ENCODE data around the gene OPCML.

OPCML gene

DNA sequence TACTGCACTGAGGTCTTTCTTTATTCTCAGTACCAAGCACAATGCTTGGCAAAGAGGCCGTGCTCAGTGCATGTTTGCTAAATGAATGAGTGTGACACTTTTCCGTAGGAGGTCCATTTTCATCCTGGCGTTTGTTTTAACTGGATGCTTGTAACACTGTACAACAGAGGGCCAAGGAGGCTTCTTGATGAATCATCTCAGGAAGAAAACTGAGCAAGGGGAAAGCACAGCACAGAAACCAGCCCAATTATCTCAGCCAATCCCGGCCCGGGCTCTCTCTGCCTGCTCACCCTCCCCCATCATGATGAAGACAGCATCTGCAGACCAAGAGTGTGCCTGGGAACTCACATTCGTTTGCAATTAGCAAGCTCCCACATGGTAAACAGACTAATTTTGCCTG is 570.3 kb downstream of the OPCML start:
- DNase-seq = no peak

DNA sequence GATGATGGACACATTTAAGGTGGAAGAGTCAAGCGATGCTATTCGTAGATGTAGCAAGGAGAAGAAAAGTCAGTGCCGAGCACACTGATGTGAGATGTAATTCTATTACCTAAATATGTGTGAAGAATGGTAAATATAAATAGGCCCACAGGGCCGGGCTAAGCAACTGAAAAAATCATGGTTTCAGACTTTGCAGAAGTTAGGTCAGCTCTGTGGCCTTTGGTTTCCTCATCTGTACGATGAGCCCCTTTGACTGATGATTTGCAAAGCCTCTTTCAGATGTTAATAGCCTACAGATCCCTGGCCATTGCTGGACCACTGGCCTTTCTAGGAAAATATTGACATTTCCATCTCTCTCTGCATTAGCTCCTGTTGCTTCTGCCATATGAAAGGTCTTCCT is 570.8 kb downstream of the OPCML start:
- DNase-seq = no peak

DNA sequence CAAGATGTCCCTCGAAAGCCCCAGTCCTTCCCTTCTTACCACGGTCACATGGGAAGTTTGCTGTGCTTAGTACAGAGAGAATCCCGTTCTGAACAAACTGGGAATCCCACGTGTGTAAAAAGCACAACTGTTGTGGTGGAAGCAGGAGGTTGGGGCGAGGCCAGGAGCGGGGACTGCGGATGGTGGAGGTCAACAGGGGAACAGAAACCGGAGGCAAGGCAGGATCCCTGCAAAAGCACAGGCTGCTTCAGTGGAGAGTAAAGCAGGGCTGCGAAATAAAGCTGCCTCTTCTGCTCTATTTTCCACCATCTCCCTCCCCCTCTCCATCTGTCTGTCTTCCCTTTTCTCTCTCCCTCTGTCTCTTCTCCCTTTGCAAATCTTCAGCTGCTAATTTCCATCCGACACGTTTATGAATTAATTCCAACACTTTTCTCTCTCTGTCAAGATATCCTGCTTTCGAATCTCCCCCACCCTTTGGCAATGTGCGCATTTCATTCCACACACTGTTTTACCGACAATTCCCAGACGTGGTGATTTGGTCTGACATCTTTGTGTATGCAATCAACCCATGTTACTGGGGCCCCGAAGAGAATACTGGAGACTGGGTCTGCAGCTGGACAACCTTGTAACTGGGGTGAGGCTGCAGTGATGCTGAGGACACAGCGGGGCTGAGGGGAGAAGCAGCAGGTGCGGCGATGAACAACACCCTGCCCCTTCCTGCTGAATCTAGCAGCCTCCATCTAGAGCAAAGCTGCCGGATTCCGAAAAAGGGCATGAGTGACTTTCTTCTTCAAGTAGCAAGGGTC is 571.8 kb downstream of the OPCML start:
- DNase-seq = no peak

DNA sequence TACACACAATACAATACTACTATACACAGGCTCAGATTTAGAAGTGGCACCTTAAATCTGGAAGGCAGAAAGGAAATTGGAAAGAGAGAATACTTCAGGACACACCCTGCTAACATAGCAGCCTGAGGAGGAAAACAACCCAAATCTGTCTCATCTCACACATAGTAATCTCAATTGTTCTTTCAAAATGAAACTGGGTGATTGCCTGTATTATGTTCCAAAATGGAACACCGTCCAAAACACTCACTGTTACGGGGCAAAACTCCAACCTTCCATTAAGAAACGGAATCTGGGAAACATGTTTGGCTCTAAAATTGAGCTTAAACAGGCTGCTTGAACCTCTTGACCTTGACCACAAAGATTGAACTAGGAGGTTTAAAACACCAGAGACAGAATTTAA is 572.6 kb downstream of the OPCML start:
- no peak for DNase-seq

DNA sequence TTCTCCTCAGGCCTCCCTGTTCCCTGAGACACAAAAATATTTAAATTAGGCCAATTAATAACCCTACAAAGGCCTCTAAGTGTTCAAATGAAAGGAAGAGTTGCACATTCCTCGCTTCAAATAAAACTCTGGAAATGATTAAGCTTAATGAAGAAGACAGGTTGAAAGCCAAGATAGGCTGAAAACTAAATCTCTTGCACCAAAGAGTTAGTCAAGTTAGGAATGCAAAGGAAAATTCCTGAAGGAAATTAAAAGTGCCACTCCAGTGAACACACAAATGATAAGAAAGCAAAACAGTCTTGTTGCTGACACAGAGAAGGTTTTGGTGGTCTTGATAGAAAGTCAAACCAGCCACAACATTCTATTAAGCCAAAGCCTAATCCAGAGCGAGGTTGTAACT is 574.4 kb downstream of the OPCML start:
- DNase-seq = no peak

DNA sequence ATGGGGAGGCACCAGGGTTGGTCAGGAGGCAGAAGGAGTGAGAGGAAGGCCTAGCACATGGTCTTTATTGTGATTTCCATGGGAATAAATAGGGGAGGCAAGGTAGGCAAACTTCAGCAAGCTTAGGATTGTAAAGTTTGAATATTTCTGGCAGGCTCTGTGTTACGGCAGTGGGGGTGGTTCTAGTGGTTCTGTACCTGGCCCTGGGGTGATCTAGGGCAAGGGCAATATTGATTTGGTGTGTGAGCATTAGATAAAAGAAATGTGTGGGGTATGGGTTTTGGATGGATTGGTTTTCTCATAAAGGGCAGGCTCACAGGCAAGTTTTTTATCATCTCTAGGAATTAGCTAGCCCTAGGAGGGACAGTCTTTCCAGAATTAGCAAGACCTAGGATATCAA is 584.0 kb downstream of the OPCML start:
- no peak for DNase-seq

DNA sequence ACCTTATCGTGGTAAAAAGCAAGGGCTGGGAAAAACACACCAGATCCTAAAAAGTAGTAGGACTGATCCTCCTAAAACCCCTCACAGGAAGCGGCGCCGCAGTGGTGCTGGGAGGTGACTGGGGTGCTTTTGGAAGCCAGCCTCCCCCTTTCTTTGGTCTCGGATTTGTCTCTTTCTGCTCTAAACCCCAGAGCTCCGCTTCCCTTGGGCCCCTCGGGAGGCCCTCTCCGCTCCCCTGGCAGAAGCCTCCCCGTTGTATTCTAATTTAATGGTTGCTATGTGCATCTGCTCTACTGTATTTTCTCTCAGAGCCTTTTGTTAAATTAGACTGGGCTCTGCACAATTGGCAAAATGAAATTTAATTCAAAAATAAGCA is 587.7 kb downstream of the OPCML start:
- no peak for DNase-seq

DNA sequence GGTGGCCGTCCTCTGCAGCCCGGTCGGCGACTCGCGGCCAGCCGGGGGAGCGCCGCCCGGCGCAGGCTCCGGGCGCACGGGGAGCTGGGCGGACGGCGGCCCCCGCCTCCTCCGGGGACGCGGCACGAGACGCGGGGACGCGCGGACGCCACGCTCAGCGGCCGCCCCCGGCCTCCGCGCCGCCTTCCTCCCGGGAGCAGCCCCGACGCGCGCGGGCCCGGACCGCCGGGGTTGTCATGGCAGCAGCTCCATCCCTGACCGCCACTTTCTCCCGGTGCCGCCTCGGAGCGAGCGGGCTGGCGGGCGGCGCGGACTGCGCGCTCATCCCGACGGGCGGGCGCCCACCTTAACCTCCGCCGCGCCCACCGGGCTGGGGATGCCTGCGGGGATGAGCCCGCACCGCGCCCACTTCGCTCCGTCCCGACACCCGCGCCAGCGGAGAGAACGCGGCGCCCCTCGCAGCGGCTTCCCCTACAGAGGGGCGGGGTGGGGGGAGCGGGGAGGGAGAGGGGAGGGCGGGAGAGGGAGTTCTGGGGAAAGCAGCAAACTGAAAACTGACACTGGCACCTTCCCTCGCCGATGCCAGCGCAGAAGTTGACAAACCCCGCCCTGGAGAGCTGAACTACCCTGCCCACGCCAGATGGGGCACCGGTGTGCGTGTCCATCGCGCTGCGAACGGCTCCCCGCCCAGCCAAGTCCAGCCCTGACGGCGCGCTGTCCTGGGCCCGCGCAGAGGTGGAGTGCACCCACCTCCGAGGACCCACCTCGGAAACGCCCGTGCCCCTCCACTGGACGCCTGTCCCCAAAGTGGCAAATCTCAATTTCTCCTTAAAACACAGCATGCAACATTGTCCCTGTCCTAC is 588.4 kb downstream of the OPCML start:
- DNase-seq = no peak

DNA sequence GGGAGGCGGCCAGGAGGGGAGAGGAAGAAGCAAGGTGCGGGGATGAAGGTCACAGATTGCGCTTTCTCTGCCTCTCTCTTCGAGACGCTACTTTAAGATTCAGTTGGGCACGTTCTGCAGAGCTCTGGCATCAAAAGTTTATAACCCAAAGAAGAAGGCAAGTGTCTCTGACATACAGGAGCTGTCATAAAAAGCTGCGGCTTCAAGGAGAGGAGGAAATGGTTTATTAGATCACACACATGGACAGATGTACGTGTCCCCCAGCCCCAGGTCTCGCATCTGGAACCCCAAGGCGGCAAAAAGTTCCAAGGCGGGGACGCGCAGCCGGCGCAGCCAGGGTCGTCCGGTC is 589.0 kb downstream of the OPCML start:
- DNase-seq = no peak

DNA sequence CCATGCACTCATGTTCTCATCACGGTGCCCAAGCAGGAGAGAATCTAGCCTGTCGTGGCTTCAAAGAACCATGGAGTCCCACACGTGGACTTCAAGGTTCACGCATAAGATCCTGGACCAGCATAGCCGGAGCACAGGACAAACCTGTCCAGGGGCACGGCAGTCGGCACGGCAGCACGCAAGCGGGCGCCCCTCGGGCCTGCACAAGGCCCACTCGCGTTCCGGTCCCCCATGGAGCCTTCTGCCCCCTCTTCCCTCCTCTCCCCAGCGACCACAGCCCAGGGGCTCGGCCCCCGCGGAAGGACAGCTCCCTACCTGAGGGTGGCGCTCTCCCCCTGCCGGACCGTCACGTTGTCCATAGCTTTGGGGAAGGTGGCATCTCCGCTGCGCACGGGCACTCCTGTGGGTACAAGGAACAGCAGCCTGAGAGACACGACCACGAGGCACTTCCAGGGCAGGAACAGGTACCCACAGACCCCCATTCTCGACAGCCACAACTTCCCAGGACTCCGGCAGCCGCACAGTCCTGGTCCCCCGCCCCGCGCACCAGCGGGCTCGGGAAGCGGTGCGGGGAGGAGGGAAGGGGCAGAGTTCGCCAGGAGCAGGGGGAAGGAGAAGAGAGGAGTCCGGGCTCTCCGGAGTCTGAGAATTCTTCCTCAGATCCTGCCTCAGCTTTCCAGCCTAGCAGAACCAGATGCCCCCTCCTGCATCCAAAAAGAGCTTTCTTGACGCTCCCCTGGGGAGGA is 589.5 kb downstream of the OPCML start:
- no peak for DNase-seq

DNA sequence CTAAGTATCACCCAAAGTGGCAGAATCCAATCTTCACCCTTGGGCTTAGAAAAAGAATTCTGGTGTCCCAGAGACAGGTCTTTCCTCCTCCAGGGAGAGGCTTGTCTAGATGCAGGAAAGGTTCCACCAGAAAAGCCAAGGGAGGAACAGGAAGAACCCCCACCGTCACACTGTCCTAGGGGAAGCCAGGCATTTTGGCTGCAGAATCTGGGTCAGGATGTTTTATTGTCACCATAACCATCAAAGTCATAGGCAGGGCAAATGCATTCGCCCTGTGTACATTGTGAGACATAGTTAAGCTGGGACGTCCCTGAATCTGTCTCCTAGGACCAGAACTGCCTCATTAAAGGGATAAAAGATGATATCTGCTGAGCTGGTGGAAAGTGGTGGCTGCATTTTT is 590.5 kb downstream of the OPCML start:
- DNase-seq = no peak

DNA sequence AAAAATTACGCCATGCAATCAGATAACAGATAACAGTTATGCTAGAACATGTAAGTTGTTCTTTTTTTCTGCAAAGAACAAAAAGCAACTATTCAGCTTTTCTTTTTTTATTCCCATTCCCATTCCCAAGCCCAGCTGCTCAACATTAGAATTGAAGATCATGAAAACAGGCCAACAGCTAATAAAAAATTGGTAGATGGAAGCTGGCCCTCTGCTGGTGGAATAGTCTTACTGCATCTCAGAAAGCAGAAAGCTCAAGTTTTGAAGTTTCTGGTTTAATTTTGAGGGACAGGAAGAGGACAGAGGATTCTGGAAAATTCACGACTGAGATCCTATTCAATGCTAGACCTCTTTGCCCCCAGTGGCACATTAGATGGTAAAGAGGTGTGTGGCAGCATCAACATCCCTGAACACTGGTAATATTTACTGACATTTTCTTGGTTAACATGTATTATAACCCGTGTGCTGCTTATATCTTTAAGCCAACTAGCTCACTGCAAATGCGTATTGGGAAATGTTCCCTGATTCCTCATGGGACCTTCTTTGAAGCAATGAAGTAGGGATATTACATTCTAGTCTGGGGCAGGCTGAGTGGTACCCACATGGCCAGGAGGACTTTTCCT is 591.2 kb downstream of the OPCML start:
- DNase-seq = no peak

DNA sequence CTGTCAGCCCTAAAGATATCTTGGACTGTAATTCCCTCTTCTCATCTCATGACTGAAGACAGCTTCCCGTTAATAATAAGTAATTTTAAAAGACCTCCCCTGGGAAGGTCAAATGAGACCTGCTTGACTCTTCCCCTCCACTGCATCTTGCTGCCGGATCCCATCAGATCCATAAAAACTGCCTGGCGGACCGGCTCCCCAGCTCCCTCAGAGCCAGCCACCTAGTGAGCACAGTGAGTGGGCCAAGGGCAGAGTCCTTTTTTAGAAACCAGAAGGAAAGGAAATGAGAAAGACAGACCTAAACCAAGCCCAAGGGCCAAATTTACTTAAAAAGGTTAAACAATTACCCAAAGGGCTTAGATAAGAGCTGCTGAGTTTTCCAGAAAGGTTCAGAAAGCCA is 595.3 kb downstream of the OPCML start:
- no peak for DNase-seq

DNA sequence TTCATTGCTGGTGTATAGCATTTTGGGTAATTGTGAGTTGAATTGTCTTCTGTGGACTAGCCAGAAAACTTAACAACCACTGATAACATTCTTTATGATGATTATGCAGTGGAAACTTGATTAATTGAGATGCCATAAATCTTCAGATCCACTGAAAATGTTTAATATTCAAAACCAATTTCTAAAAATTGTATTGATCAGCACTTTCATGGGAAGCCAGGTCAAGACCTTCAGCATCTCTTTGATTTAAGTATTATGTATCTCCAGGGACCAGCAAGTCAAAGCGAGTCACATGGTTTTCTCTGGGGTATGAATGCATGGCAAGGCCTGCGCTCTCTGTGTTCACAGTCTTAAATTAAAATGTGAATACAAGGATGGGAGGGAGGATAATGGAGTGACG is 596.9 kb downstream of the OPCML start:
- no peak for DNase-seq

DNA sequence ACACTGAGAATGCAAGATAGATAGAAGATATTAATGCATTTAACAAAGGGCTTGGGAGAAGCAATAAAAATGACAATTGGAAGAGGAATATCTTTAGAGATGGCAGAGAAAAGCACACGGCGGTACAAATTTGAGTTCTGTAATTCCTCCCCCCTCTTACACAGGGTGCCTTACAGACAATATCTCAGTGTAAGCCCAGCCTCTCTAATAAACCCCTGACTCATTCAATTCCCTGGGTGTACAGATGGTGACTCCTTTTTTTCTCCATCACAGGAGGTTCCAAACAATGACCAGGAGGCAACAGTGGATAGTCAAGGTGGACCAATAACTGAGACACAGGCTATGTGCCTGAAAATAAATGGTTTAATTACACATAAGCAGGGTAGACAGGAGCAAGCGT is 598.6 kb downstream of the OPCML start:
- no peak for DNase-seq

DNA sequence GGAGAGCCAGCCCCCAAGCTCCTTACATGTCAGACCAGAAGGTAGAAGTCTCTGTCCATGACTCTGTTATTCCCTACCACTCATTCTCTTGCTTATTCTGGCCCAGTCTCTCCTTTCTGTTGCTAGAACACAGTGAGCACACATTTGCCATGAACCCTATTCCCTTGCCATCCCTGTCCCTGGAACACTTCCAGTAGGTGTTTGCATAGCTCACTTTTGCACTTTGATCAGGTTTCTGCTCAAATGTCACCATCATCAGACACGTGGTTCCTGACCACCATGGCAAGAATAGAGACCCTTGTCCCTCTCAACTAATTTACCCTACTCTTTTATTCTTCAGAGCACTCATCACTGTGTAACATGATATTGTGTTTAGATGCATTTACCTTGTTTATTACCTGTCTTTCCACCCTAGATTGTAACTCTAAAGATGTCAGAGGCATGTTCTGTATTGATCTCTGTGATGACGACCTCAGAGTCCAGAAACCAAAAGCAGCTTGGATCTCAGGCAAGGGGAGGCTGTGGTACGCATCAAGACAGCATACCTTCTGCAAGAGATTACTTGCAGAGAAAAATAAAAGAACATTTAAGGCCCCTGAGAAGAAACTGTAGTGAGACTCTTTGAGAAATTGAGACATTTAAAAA is 606.4 kb downstream of the OPCML start:
- no peak for DNase-seq

DNA sequence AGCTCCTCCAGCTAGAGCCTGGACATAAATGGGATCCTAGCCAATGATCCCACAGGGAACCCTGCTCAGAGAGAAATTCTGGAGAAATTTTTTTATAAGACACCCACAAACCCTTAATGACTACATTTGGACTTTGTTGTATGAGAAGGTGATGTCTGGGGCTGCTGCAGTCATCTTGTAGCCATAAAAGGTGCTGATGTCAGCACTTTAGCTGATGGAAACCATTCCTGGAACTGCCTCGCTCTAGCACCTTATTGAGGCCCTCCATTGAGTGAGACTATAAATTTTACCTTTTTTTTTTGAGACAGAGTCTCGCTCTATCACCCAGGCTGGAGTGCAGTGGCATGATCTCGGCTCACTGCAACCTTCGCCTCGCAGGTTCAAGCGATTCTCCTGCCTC is 610.7 kb downstream of the OPCML start:
- no peak for DNase-seq

DNA sequence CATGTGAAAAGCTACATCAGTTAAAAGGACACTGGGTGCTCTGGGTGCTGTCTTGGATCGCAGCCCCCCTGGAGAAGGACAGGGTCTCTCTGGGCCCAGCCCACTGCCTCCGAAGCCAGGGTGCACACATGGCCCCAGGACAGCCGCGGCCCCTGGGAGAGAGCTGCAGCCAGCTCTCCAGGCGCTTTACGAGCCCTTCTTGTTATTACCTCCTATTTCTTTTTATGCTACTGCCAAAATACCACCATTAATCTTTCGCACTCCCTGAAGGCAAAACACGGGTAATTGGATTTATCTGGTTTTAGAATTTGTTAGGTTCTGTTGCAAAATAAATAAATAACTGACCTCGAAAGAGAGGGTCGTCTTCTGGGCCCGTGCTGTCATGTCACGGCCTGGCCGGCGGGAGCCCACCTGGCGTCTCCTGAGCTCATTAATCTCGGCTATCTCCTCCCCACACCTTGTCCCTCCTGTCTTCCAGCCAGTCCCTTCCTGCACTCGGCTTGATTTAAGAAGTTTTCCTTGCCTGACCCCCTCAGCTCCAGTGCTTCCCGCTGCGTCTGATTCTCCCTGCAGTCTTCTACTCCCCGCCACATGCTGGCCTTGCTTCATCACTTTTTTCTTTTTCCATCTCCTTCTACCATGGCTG is 611.7 kb downstream of the OPCML start:
- no peak for DNase-seq

DNA sequence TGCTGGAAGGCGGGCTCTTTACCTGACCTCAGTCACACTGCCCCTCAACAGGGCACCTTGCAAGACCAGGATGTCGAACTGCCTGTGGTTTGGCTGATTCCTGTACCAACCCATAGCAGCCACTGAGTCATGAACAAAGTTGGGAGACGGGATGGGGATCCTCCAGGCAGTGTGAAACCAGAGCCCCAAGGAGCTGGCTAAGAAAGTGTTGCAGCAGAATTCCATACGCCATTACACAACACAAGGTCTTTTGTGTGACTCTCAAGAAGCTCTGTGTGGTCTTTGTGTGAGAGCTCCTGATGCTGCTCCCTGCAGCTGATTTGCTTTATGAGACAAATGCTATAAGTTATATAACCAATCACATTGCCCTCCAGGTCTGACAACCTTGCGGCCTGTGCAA is 617.7 kb downstream of the OPCML start:
- DNase-seq = no peak

DNA sequence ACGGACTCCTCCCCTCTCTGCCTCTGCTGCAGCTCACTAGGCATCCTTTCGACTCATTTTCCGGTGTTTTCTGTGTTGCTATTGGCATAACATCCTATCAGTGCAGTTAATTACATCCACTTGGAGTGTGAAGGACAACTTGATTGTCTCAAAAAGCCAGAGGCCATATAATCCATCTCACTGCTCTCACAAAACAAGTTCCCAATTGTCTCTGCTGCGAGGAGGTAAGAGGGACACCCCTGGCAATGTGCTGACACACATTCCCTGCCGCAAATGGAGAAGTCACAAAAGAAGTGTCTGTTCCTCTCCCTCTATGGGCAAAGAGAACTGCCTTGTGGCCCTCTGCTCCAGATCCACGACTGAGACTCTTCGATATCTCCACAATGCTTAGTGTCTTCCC is 618.4 kb downstream of the OPCML start:
- no peak for DNase-seq

DNA sequence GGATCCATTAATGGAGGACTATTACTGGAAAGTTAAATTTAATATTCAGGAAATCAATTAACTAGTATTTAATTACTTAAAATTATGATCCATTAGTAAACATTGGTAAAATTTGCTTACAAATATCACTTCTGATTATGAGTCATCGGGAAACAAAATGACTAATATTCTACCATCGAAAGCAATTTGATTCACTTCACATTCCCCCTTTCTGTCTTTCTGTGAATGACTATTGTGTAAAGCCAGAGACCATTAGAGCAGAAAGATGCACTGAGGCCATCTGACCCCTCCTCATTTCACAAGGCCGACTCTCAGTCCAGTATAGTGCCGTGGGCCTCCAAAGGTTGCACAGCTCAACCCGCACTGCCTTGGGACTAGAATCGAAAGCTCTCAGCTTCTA is 619.0 kb downstream of the OPCML start:
- no peak for DNase-seq

DNA sequence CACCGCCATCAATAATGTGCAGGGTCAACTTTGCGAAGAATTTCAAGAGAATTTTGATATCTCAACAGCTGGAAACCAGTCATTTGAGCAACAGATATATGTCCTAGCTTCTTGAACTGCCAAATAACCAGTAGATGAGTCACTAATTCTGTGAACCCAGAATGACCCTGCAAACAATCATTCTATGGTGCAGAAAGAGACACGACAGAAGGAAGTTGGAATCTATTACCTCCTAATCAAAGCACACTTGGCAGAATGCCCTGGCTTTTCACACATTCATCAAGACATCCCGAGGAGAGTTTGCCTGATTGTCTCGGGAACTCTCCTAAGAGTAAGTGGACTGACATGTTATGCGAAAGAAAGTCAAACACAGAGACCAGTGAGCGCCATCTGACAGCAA is 621.1 kb downstream of the OPCML start:
- DNase-seq = no peak

Data from stimulated activated CD4-positive, alpha-beta T cell treated with anti-CD3 and anti-CD28 coated beads, Interleukin-4, amount 100 ng/mL, for 24 hours (primary cell).